Fibroblast of skin of left biceps (primary cell): Measurements from ENCODE around the gene AQP1.

ENCODE experiments used
- DNase-seq, 2 experiments: peaks; one replicate each; pipeline ENCODE4 v3.0.0-alpha.2; 2013; ENCODE audit warnings: low read depth in 2 of 2

AQP1 gene

DNA sequence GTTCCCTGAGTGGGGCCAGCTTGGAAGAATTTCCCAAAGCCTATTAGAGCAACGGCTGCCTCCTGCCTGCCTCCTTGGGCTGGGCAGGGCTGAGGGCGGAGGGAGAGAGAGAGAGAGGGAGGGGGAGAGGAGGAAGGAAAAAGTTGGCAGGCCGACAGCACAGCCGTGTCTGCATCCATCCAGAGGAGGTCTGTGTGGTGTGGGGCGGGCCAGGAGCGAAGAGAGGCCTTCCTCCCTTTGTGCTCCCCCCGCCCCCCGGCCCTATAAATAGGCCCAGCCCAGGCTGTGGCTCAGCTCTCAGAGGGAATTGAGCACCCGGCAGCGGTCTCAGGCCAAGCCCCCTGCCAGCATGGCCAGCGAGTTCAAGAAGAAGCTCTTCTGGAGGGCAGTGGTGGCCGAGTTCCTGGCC, at the start of gene AQP1:
TSS of gene AQP1 (plus strand) at position 293 of the 409 bp plus-strand sequence. CDS start at position 350, 57 bp downstream.
- peak; percentile 60 to 61 for DNase-seq

DNA sequence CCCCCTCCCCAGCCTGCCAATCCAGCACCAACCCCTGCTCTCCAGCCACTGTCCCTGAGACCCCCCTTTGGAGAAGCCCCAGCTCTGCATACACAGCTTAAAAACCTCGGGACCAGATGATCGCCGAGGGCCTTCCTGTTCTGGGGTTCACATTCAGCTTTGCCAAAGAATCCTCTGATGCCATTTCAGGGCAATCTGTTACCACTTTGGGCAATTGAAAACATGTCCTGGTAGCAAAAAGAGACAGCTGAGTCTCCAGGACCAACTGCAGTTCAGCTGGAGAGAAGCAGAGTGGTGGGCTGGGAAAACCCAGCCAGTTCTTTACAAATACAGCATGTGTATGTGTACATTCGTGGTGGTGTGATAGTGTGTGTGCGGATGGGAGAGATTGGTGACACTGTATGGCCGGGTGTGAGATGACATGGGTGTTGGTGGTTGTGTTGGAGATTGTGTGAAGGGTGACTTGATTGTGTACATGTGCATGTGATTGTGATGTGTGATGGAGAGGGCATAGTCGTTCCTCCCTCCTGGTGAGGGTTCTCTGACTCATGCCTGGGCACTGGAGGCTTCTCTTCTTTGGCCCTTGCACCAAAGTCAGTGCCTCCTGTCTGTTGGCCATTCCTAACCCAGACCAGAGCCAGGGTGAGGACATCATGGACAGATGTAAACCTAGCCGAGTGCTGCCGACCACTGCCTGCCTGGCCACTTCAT, 48.5 kb upstream of the AQP1 start:
- no peak for DNase-seq

DNA sequence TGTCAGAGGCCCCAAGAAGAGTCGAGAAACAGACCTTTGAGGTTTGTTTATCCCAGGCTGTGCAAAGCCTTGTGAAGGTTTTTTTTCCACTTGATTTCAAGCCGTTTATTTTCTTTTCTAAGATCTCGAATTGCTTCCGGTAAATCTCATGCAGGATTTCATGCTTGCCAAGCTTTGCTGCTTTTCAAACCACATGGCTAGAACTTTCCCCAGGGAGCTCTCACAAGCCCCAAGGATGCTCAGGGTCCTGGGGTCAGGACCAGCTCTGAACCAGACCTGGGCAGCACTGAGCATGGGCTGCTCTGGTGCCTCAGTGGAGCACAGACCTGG, 48.0 kb upstream of the AQP1 start:
- no peak for DNase-seq

DNA sequence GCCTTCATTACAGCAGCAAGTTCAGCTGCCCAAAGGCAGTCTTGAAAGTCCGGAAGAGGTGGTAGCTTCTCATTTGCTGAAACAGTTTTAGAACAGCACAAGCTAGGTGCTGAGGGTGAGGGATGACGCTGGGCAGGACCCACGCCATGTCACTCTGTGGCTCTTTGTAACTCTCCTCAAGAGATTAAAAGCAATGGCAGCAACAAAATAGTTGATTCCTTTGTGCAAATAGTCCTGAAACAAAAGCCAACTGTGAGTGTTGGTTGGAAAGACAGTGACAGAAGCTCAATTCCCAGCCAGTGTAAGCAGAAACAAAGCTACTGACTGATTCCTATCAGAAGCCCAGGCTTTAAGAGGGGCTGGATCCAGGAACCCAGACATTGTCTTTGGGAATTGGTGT, 47.6 kb upstream of the AQP1 start:
- DNase-seq, result no peak

DNA sequence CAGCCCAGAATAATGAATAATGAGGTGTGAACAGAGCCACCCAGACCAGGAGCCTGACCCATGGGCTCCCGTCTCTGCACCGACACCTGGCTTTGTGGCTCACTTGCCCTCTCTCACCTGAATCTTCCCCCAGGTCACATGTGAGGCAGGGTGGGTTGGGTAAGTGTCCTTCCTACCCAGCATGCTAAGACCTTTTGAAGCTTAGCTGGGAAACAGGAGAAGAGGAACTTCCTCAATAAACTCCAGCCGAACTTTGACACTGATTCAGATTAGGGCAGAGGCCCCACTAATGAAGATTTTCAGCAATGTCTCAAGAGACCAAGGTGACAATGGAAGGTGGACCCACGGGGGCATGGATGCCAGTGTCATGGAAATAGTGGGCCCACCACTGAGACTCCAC, 46.6 kb upstream of the AQP1 start:
- DNase-seq, result no peak

DNA sequence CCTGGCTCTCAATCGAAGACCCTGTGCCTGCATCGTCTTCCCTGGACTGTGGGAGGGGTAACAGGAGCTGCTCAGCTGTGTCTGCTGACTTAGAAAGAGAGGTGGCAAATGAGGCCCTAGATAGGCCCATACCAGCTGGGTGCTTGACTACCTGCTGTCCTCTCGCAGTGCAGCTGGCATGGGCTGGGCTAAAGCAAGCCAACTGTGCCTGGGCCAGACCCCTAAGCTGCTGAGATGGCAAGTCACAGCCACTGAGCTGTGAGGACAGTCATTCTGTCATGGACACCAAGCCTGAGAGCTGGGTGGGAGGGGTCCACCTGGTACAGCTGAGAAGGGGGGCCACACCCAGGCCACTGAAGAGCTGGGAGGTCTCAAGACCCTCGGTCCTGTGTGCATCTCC, 45.8 kb upstream of the AQP1 start:
- DNase-seq, result no peak

DNA sequence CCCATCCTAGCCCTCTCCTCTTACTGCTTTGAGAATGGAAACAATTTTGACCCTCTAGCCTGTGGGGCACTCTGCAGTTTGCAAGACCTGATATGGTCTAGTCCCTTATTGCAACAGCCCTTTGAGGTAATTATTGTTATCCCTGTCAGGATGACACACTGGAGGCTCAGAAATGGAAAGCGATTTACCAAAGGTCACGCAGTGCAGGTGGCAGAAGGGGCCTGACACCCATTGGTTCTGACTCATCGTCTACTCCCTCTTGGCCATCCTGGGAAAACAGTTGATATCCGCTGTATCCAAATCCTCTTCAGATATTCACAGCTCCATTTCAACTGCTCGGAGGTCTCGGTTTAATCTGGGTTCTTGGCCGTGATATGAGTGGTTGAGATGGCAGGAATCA, 44.7 kb upstream of the AQP1 start:
- DNase-seq, result no peak

DNA sequence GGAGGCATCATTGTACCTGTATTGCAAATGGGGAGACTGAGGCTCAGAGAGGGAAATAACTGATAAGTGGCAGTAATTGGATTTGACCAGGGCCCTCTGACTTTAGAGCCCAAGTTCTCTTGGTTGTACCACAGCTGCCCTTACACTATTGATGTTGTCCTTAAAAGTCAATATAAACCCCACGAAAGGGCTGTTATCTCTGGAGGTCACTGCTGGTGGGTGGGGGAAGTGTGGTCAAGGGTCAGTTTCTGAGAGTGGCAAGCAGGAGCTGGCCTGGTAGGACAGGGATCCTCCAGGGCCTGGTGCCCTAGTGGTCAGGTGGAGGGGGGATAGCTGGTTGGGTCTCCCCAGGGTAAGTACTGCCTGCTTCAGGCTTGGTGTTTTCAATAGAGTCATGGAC, 44.2 kb upstream of the AQP1 start:
- no peak for DNase-seq

DNA sequence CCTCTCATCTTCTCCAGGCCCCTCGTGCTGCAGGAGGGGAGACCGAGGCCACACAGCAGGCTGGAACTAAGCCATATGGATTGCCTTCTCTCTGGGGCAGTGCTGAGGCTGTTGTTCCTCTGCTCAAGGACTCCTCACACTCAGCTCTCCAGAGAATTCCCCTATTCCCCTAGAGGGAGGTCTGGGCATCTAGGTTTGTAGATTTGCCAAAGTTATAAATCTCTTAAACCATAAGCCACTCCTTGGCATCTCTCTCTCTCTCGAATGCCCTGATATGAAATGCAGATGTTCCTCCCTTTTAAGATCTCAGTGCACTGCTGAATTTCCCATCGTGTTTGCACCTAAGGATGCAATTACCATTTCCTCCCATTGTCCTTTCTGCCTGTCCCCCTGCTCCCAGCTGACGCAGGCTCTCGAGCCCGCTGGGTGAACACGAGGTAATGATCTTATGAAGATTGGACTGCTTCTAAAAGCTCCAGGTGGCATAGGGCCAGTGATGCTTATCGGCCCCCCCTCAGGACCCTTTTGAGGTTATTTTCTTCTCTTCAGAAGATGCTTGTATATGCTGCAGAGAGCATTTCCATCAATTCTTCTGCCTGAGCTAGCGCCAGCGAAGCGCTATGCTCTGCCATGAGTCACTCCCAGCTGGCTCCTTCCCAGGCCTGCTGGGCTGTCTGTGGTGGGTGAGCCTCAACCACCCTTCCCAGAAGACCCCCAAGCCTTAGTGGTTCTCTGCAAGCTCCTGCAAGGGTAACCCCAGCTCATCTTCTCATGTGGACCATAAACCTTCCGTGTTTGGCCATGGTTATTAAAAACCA, 41.6 kb upstream of the AQP1 start:
- no peak for DNase-seq

DNA sequence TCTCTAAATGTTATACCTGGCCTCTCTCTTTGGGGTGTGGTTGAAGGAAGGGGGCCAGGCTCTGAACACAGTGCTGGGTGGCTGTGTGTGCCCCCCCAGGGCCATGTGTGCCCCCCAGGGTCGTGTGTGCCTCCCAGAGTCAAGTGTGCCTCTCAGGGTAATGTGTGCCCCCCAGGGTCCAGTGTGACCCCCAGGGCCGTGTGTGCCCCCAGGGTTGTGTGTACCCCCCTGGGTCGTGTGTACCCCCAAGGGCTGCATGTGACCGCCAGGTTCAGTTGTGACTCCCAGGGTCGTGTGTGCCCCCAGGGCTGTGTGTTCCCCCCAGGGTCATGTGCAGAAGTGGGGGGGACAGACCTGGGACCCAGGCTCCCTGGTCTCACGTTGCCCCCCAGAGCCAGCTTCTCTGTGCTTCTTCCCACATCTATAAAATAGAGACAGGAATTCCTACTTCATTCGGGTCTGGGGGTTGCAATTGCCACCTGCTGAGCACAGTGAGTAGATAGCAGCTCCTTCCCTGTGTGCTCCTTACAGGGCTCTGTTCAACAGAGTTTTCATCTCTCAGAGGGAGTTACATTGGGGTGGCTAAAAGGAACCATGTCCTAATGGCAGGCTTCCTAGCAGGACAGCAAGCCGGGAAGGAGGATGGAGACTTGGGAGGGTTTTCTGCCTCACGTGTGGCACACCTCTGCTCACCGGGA, 40.7 kb upstream of the AQP1 start:
- no peak for DNase-seq

DNA sequence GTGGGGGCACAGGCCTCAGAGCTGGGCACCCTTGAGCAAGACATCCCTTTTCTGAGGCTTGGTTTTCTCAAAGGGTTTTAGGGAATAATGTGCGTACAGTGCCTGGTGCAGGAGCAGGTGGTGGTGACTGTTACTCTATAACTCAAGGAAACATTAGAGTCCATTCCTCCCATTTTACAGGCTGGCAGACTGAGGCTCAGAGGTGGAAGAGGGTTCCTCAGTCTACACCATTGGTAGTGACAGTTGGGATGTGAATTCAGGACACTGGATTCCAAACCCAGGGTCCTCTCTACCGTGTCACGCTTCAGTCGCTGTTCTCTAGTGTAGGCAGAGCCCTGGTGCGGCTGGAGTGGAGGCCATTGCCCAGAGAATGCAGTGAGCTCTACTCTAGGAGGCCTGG, 40.0 kb upstream of the AQP1 start:
- DNase-seq, result no peak

DNA sequence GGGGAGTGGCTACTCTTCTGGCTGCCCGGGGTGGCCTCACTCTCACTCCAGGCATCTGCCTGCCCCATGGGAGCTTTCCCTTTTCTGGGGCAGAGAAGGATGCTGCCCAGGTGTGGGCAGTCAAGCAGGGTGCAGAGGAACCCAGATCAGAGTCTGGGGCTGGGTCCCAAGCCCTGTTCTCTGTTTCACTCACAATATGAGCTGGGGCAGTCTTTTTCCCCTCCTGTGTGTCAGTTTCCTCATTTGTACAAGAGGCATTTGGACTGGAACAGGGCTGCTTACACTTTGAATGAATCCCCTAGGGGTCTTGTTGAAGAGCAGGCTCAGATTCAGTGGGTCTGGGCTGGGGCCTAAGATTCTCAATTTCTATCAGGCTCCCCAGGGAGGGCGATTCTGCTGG, 38.4 kb upstream of the AQP1 start:
- DNase-seq, result no peak

DNA sequence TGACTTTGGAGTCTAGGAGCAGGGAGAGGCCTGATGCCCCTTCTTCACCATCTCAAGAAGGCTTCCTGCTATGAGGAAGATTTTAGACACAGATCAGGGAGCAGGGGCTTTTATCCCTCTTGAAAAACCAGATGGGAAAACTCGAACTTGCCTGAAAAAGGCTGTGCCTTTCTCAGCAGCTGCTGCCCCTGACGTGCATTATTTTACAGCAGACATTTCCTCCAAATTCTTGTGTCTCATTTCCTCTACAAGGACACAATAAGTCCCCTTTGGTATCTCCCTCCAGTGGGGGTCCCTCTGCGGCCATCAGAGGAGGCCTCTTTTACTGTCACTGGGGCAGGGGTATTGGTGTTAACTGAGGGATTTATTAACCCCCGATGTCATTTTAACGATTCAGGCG, 38.0 kb upstream of the AQP1 start:
- DNase-seq, result no peak

DNA sequence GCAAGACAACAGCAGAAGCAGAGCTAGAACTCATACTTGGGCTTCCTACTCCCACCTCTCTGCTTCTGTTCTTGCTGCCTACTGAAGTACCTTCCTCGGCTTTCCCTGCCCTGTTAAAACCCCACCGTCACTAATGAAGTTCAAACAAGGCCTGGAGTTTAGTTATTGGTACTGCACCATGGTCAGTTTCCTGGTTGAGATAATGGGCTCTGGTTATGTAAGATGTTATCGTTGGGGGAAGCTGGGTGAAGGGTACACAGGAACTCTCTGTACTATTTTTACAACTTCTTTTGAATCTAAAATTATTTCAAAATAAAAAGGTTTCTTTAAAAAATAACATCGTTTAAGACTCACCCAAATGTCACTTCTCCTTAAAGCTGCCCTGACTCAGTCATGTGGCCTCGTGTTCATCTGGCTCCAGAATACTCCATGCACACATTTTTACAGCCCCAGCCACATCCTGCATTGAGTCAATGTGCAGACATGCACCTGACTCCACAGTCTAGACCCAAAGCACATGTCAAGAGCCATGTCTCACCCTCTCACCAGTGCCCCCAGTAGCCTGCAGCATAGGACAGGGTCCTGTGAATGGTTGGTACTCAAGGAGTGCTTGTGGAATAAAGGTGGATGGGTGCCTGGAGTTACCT, 36.9 kb upstream of the AQP1 start:
- DNase-seq, result no peak

DNA sequence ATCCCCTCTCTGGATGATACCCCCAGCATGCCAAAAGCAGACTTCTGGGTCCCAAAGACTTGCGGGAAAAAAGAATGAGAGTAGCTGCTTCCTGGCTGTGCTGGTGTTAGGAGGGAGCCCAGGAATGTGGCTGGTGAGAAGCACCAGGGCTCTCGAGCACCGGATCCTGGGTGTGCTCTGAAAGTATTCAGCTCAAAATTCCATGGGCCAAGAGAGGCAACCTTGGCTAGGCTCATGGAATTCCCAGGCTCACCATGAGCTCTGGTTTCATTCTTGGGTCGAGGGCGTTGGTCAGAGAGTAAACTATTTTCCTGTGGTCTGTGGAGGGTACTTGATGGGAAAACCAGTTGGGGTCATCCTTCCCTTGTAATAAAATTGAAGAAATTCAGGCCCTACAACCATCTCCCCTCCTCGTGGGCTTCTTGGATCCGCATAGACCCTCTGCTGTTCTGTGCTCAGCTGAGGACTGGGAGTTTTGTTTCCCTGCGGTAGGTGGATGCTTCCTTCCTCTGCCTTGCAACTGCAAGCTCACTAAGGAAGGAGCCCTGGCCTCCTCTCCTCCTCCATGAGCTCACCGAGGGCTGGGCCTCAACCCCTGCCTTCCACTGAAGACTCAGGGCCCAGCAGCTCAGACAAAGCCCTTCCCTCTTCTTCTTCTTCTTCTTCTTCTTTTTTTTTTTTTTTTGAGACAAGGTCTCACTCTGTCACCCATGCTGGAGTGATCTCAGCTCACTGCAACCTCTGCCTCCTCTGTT, 34.5 kb upstream of the AQP1 start:
- no peak for DNase-seq

DNA sequence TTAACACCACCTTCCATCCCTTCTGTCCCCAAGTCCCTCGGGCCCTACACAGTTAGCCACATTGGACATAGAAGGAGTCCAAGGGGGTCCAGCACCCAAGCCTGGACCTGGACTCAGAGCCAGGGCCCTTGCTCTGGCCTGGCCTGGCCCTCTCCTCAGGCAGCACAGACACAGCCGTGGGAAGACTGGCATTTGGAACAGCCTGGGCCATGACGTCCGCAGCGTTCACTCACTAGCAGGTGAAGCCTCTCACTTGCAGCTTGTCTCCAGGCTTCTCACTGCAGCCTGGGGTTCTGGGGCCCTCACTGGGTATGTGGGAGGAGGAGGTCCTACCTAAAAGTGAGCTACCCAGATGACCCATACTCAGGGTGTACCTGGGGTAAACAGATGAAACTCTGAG, 33.7 kb upstream of the AQP1 start:
- DNase-seq, result no peak

DNA sequence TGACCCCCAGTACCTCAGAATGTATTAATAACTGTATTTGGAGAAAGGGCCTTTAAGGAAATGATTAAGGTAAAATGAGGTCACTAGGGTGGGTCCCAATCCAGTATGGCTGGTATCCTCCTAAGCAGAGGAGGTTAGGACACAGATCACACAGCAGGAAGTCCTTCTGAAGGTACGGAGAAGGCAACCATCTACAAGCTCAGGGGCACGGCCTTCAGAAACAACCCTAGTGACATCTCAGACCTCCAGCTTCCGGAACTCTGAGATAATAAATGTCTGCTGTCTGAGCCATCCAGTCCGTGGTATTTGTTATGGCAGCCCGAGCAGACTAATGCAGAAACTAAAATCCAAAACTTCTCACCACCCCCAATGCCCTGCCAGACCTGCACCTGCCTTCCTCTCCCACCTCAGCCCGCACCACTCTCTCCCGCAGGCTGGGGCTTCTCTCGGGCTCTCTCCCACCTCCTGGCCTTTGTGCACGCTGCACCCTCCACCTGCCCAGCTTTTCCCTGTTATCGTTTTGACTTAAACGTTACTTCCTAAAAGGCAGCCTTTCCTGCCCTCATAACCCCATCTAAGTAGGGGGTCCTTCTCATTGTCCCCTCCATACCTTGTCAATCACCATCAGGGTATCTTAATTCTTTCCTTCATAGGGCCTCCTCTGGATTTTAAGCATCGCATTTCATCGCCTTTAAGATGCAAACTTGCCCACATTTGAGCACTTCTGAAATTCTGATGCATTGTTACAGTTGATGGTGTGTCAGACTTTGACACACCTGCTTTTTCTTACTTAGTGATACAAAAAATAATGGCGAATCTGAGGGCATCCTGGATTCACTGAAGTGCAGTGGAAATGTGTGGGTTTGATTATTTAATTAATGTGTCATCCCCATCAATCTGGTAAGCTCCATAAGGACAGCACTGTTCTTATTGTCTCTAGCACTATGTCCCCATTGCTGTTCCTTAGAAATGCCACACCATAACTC, 32.2 kb upstream of the AQP1 start:
- no peak for DNase-seq

DNA sequence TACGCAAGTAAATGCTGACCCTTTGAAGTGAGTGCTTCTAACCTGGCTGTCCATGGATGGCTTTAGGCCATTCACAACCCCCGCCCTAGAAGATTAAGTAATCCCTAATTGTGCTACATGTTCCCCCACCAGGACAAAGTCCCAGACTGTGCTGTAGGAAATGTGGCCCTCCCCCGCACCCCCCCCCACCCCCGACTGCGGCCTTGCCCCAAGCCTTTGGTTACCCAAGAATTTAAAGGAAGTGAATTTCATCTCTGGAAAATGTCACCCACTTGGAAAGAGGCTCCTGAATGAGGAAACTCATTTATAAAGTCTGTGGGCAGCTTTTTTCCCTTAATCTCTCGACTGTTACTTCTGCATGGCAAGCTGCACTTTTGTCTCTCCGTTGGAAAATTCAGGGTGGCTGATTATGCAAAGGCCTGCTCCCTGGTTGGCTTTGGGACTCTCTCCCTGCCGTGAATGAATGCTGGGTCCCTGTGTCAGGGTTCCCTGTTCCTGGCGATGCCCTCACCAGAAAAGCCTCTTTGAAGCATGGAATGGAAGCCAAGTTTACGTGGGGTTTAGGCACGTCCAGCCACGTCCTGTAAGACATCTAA, 31.4 kb upstream of the AQP1 start:
- DNase-seq, result no peak

DNA sequence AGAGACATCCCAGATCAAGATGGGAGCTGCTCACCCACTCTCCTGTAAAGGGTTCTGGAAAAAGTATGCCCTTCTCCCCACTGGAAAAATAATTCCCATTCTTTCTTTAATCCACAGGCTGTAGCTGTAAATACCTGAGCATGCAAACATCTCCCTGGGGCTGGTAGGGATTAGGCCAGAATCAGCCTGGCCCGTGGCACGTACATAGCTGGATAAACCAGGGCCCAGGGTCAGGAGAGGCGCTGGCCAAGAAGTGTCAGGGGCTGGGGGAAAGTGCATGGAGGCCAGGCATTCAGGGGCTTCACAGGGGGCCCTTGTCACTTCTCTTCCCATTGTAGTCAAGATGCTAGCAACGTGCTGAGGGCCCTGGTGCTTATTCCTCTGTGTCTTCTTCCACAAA, 30.7 kb upstream of the AQP1 start:
- DNase-seq, result no peak

DNA sequence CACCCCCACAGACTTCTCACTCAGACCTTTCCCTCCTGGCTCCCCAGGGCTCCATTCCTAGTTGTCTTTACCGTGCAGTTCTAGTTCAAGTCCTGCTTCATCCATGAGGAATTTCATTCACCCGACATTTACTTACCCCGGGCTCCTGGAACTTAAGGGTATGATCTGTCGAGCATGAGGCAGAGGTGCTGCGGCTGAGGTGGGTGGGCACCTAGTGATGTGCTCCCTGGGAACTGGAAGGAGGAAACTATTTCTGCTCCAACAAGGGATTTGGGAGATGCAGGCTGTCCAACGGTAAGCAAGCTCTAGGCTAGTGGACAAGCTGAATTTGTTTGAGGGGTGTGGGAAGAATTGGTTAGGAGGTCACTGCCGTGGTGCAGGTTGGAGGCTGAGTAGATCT, 30.2 kb upstream of the AQP1 start:
- no peak for DNase-seq
